ENCODE results near the gene TEDC1.

TEDC1 gene

GRCh38 chr14:105480807-105481801, 9.9 kb upstream of the TEDC1 start (continued):
- TF ChIP-seq ZNF518A (tag by site-specific recombination; conservative IDR thresholded peaks at IDR 0.05; ENCODE audit: low read depth) (no peak), ZNF37A (tag by site-specific recombination; IDR thresholded peaks at IDR 0.05) (no peak), ZNF791 (tag by site-specific recombination; IDR thresholded peaks at IDR 0.05) (no peak), PRDM6 (tag by site-specific recombination; IDR thresholded peaks at IDR 0.05) (no peak), ZNF529 (tag by site-specific recombination; IDR thresholded peaks at IDR 0.05; ENCODE audit: insufficient replicate concordance) (no peak), PBX3 (CRISPR knock-in tag; IDR thresholded peaks at IDR 0.05) (0 out of 2 replicates have a peak, but pooled peaks have one; percentile 34), ZNF423 (tag by site-specific recombination; IDR thresholded peaks at IDR 0.05) (peak; percentile 37; the same call in 1 of the 2 replicates), KLF8 (tag by site-specific recombination; IDR thresholded peaks at IDR 0.05) (peak; percentile 97), ZNF558 (tag by site-specific recombination; IDR thresholded peaks at IDR 0.05) (no peak), PATZ1 (tag by site-specific recombination; IDR thresholded peaks at IDR 0.05) (peak; percentile 88), ZNF658 (tag by site-specific recombination; IDR thresholded peaks at IDR 0.05) (no peak), ZBTB8A (tag by site-specific recombination; IDR thresholded peaks at IDR 0.05) (peak; percentile 96), ZNF121 (tag by site-specific recombination; IDR thresholded peaks at IDR 0.05) (peak; percentile 39; the same call in 1 of the 2 replicates), ZFHX2 (tag by site-specific recombination; conservative IDR thresholded peaks at IDR 0.05) (peak; percentile 83), ZNF24 (tag by site-specific recombination; IDR thresholded peaks at IDR 0.05) (no peak; the same call in 1 of the 2 replicates), YY2 (tag by site-specific recombination; IDR thresholded peaks at IDR 0.05) (no peak; the same call in 1 of the 2 replicates), ZNF747 (tag by site-specific recombination; IDR thresholded peaks at IDR 0.05) (no peak), KLF9 (tag by site-specific recombination; IDR thresholded peaks at IDR 0.05; ENCODE audit: low read depth) (peak; percentile 21; the same call in 1 of the 2 replicates), ZFP41 (tag by site-specific recombination; IDR thresholded peaks at IDR 0.05; ENCODE audit: borderline replicate concordance) (no peak), KLF7 (tag by site-specific recombination; IDR thresholded peaks at IDR 0.05; ENCODE audit: borderline replicate concordance) (peak; percentile 87), ZNF48 (tag by site-specific recombination; IDR thresholded peaks at IDR 0.05) (no peak), TSHZ1 (tag by site-specific recombination; IDR thresholded peaks at IDR 0.05; ENCODE audit: borderline replicate concordance) (no peak), SALL2 (tag by site-specific recombination; IDR thresholded peaks at IDR 0.05; ENCODE audit: borderline replicate concordance) (no peak), ZNF514 (tag by site-specific recombination; IDR thresholded peaks at IDR 0.05) (no peak), ZNF23 (tag by site-specific recombination; IDR thresholded peaks at IDR 0.05; ENCODE audit: borderline replicate concordance) (no peak)
